Activated CD4-positive, alpha-beta T cell treated with anti-CD3 and anti-CD28 coated beads for 4 hours (primary cell): ENCODE data around the gene STMN1.

Experiments
- DNase-seq, 2 donors: peaks; one replicate each; pipeline ENCODE4 v3.0.0-alpha.2; 2020

Gene STMN1

GRCh38 chr1:25867210-25867991 lies 38.8 kb downstream of the STMN1 start:
- no peak for DNase-seq

GRCh38 chr1:25866288-25866687 lies 39.9 kb downstream of the STMN1 start:
- DNase-seq, result no peak

DNA sequence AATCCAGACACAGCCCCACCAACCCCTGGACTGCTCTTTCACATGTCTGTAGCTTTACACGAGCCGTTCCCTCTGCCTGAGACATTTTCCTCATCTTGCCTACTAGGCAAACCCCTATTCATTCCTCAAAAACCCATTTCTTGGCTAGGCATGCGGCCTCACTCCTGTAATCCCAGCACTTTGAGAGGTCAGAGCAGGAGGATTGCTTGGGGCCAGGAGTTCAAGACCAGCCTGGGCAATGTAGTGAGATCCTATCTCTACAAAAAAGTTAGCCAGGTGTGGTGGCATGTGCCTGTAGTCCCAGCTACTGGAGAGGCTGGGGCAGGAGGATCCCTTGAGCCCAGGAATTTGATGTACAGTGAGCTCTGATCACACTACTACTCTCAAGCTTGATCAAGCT lies 41.8 kb downstream of the STMN1 start:
- DNase-seq, result no peak

DNA sequence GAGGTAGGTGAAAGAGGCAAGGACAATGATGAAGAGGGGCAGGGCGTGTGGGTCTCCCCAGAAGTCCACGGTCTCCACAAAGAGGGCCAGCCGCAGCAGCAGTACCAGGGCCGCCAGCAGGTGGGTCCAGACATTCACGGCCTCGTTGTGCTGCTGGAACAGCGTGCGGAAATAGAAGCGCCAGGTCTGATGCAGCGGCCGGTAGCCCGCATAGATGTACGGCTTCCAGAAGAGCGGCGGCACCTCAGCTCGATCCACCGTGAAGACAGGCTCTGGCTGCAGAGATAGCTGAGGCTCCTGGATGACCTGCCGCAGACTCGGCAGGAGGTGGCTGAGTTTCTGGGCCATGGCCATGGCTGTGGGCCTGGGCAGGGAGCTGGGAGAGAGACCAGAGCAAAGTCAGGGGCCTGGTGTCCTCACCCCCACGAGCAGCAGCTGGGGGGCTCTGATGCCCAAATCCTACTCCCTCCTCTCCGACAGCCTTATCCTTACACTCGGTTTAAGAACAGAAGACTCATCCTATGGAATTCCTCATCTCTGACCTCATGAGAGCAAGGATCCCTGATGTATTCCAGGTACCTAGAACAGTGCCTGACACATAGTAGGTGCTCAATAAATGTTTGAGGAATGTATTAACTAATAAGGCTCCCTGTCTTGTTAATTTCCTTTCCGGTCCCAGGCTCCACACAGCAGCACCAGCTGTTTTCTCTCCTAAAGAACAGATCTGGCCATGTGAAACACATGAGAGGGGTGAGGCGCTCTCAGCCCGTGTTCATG lies 42.5 kb downstream of the STMN1 start:
- no peak for DNase-seq

DNA sequence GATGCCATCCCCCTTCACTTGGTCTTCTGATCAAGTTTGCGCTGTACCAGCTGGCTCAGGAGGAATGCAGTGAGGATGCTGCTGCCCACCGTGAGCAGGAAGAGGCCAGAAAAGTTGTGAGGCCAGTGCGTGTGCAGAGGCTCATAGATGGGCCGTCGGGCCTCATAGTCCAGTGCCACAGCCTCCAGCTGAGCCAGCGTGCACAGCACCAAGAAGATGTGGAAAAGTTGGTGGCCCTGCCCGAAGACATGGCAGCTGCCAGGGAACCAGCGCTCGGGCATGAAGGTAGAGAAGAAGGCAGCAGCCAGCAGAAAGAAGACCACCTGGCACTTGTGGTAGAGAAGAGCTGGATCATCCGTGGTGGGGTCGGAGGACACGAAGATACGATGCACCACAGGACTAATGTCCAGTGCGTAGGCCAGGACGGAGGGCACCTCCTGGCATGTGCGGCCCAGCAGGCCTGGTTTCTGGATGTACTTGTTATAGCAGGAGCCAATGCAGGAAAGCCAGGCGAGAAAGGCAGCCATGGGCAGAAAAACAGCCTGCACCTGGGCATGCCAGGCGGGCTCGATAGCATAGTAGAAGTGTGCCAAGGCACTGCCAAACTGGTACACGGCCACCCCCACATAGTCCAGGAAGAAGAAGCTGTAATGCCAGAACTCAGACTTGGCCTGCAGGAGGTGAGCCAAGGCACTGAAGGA lies 43.3 kb downstream of the STMN1 start:
- no peak for DNase-seq

DNA sequence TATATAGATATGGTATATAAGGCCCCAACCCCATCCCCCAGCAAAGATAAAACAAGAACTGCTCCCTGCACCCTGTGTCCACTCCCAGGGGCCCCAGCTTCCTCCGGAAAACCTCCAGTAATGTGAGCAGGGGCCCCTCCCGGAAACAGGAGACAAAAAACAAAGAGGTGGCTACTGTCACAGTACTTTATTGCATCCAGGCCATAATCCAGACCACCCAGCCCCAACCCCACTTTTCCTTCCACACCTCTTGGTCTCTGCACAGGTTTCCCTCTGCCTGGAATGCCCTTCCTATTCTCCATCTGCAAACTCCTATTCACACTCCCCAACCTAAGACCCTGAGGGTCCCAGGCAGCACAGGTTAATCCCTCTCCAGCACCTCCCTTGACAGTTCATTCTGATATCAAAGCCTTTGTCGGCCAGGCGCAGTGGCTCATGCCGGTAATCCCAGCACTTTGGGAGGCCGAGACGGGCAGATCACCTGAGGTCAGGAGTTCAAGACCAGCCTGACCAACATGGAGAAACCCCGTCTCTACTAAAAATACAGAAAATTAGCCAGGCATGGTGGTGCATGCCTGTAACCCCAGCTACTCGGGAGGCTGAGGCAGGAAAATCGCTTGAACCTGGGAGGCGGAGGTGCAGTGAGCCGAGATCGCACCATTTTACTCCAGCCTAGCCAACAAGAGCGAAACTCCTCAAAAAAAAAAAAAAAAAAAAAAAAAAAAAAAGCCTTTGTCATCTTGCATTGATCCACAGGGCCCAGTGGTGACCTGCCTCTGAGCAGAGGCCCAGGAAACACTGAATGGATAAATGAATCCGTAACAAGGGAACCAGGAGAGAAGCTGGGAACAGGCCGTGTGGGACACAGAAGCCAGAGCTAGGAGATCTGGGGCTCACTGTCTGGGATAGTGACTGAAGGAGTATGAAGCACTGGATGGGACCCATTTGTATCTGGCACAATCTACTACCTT lies 44.6 kb downstream of the STMN1 start:
- DNase-seq, result no peak

DNA sequence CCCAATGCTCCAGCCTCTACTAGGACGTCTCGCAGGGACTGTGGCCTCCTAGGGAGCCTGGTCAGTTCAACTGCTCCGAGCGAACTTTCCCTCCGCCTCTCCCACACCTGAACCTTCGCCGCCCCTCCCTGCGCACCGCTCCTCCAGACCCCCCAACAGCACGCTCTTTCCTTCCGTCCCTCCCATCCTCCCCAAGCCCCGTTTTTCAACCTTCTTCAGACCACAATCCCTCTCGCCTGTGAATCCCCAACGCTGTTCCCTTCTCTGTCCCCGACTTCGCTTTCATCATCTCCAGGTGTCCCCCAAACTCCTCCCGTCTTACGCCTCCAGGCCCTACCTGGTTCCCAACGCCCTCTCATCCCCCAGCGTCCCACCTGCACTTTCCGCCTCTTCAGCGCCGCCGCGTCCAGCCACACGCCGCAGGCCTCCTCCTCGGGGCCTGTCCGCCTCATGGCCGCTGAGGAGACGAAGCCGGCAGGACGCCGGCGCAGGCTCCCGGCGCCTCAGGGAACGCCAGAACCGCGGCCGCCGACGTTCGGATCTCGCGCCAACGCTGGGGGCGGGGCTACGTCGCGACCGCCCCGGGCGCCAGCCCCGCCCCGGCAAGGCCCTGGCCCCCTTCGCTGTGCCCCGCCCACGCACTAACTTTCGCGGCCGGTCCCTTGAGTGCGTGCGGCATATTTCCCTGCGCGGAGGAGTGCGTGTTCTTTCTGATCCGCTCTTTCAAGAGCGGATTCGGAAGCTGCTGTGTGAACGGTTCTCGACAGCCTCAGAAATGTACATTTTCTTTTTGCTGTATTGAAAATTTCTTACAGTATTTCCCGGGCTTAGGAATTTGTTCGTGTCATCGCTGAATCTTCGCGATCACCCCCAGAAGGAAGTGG lies 47.1 kb downstream of the STMN1 start, which contains the start of gene AUNIP:
Gene AUNIP (minus strand): TSS at position 552 of the 884 bp plus-strand sequence. CDS start 100 bp downstream, at position 452.
- DNase-seq, result peak; percentile 94

- DNase-seq, result no peak
Measured at GRCh38 chr1:25858494-25858893, 47.7 kb downstream of the STMN1 start.

GRCh38 chr1:25856856-25857255 lies 49.4 kb downstream of the STMN1 start:
- no peak for DNase-seq

GRCh38 chr1:25854554-25854953 lies 51.7 kb downstream of the STMN1 start:
- no peak for DNase-seq
